PFSK-1 (cell line): Measurements from ENCODE around the gene MDGA2.

ENCODE experiments used
- FOXP2 ChIP-seq: optimal IDR thresholded peaks from 2 replicates; pipeline ENCODE3; 2011; ENCODE audit warnings: borderline replicate concordance, control low read depth, inconsistent platforms; ENCODE audit not compliant: insufficient read depth; ENCODE audit errors: extremely low read length, extremely low read depth
- POLR2AphosphoS5 ChIP-seq: IDR thresholded peaks from 2 replicates; pipeline ENCODE4 v1.6.1; 2012; ENCODE audit warnings: low read depth, mild to moderate bottlenecking, control low read depth, low read length, moderate library complexity
- REST ChIP-seq, 2 experiments: IDR thresholded peaks; 2 replicates each; pipeline versions ENCODE4 v1.6.1 to v1.8.0; 2011 to 2012; ENCODE audit warnings: low read depth in 2 of 2, low read length in 2 of 2, control low read depth in 1 of 2, inconsistent platforms in 1 of 2, mild to moderate bottlenecking in 1 of 2, moderate library complexity in 1 of 2; ENCODE audit not compliant: insufficient read depth in 1 of 2
- SIN3A ChIP-seq: IDR thresholded peaks from 2 replicates; pipeline ENCODE4 v1.6.1; 2012; ENCODE audit warnings: mild to moderate bottlenecking, low read length, moderate library complexity, borderline replicate concordance; ENCODE audit not compliant: insufficient read depth
- TAF1 ChIP-seq: IDR thresholded peaks from 2 replicates; pipeline ENCODE4 v1.6.1; 2012; ENCODE audit warnings: low read length, control low read depth, borderline replicate concordance; ENCODE audit not compliant: insufficient read depth

The MDGA2 gene

DNA sequence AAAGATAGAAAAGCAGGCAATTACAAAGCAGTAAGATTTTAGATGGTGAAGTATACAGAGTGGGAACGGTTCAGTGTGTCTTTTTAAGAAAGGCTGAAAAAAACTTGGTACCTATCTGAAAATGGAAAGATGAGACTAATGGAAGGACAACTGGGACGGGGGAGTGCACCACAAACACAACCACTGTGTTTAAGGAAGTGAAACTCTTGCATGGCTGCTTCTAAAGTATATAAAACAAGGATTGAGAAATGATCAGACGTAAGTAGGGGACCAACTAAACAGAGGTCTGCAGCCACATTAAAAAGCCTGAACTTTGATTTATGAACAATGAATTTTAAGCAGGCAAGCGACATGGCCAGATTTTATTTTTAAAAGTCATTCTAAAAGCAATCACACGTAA is 328.6 kb downstream of the MDGA2 start:
- TF ChIP-seq TAF1 (no peak), POLR2AphosphoS5 (no peak), FOXP2 (no peak), SIN3A (no peak), REST (IDR thresholded peaks at IDR 0.05; ENCODE audit: insufficient read depth in 1 of 2, low read depth in 2 of 2, low read length in 2 of 2) (no peak)

- no peak for TF ChIP-seq SIN3A
- TF ChIP-seq FOXP2 = no peak
- no peak for TF ChIP-seq TAF1
- no peak for TF ChIP-seq REST (IDR thresholded peaks at IDR 0.05; ENCODE audit: insufficient read depth in 1 of 2, low read depth in 2 of 2, low read length in 2 of 2)
- no peak for TF ChIP-seq POLR2AphosphoS5
Observed at GRCh38 chr14:47345016-47345415, 330.4 kb downstream of the MDGA2 start.

DNA sequence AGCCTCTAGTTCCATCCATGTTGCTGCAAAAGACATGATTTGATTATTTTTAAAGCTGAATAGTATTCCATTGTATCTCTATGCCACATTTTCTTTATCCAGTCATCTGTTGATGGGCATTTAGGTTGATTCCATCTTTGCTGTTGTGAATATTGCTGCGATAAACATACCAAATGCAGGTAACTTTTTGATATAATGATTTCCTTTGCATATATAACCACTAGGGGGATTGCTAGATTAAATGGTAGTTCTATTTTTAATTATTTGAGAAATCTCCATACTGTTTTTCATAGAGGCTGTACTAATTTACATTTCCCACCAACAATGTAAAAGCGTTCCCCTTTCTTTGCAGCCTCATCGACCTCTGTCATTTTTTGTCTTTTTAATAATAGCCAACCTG is 342.5 kb downstream of the MDGA2 start:
- no peak for TF ChIP-seq TAF1

GRCh38 chr14:47332106-47332505 is 343.3 kb downstream of the MDGA2 start:
- TF ChIP-seq POLR2AphosphoS5 (no peak), TAF1 (no peak), SIN3A (no peak), FOXP2 (no peak), REST (IDR thresholded peaks at IDR 0.05; ENCODE audit: insufficient read depth in 1 of 2, low read depth in 2 of 2, low read length in 2 of 2) (no peak)

- TF ChIP-seq FOXP2 (no peak), POLR2AphosphoS5 (no peak), SIN3A (no peak), TAF1 (no peak), REST (IDR thresholded peaks at IDR 0.05; ENCODE audit: insufficient read depth in 1 of 2, low read depth in 2 of 2, low read length in 2 of 2) (no peak)
Observed at GRCh38 chr14:47328376-47328775, 347.0 kb downstream of the MDGA2 start.
